ENCODE data around the gene FAM13A. TPM values are rescaled to one million over a fixed set of nuclear protein-coding genes. Genes with fewer than 3 reads are reported as not detected.

FAM13A gene
- total and polyA plus RNA-seq, 2 of the 4 experiments (the other 2 are of a cell fraction) = 13.1 to 22.0 TPM

GRCh38 chr4:88859191-88859812 is 197.7 kb downstream of the FAM13A start:
- intact Hi-C loops (cut with micrococcal nuclease) = no loop called here
- Histone ChIP-seq H2AFZ (replicated peaks; ENCODE audit: low read length, poor library complexity) (no peak overlapping the region), H3K56ac (ENCODE audit: extremely low read depth, insufficient read depth, low read length) (no peak overlapping the region), H3K4ac (ENCODE audit: low read depth, low read length) (peak overlapping the region; percentile 2; the same call in 1 of the 2 replicates), H2AK9ac (replicated peaks; ENCODE audit: low read depth, low read length, poor library complexity) (no peak overlapping the region), H3K9me1 (ENCODE audit: insufficient read depth, low read length) (no peaks in the 10 kb centered on the region; the same call in 1 of the 2 replicates), H4K5ac (ENCODE audit: low read depth, low read length) (no peak overlapping the region), H2BK120ac (ENCODE audit: low read depth, low read length) (no peak overlapping the region), H2AK5ac (ENCODE audit: low read depth, low read length) (0 out of 2 replicates have a peak overlapping the region, but pooled peaks have one; percentile 32), H2BK15ac (ENCODE audit: low read depth, low read length) (peak overlapping the region; percentile 46; the same call in 2 of the 3 replicates), H3K23ac (ENCODE audit: low read depth, low read length) (no peak overlapping the region), H4K91ac (ENCODE audit: insufficient read depth, low read depth, low read length) (no peak overlapping the region), H3K14ac (replicated peaks; ENCODE audit: low read depth, low read length) (no peak overlapping the region), H3K79me1 (ENCODE audit: low read depth in 1 of 2, low read length in 2 of 2) (no peaks in the 10 kb centered on the region), H3K4me2 (ENCODE audit: low read depth, low read length) (no peak overlapping the region), H3K36me3 (ENCODE audit: control insufficient read depth, insufficient read depth, low read length) (no peaks in the 10 kb centered on the region), H3K9me3 (ENCODE audit: control insufficient read depth, insufficient read depth, low read length) (no peaks in the 10 kb centered on the region), H2BK5ac (ENCODE audit: low read depth, low read length, poor library complexity, severe bottlenecking) (no peak overlapping the region), H3K18ac (ENCODE audit: low read depth, low read length) (peak overlapping the region; percentile 11), H3K4me3 (ENCODE audit: insufficient read depth, low read depth, low read length) (no peak overlapping the region), H2BK20ac (ENCODE audit: low read depth, low read length) (no peak overlapping the region), H3K4me1 (ENCODE audit: control insufficient read depth, insufficient read depth, low read length) (peaks cover 15% of the 10 kb centered on the region), H4K20me1 (ENCODE audit: insufficient read depth, low read length) (no peaks in the 10 kb centered on the region), H3K27ac (ENCODE audit: insufficient read depth, low read length) (no peak overlapping the region), H3K27me3 (ENCODE audit: control insufficient read depth, insufficient read depth, low read length) (no peaks in the 10 kb centered on the region), H4K8ac (ENCODE audit: low read depth in 2 of 2, low read length in 2 of 2) (no peak overlapping the region), H3K9ac (ENCODE audit: low read depth, low read length) (no peak overlapping the region)
- CTCF ChIA-PET = no interaction called here
- WGBS, 2 experiments (ENCODE audit: extremely low coverage in 2 of 2, insufficient read length in 1 of 2) = 94% methylated on average over 2 of the region's 3 CpGs; no CpG with 5 or more reads in 1 of the 2 experiments
- dilution Hi-C loops (cut with HindIII; ENCODE audit: low sequenced_read_pairs, unreplicated experiment) = no loop called here
- ATAC-seq (ENCODE audit: low read depth) (no peak), DNase-seq (no peak)
- TF ChIP-seq ELK1 (IDR thresholded peaks at IDR 0.05; ENCODE audit: borderline replicate concordance, low read depth, low read length) = no peak
- TF ChIP-seq RCOR1 (IDR thresholded peaks at IDR 0.05; ENCODE audit: insufficient replicate concordance, low read length) = no peak
- no peak for TF ChIP-seq CTCF (conservative IDR thresholded peaks at IDR 0.05; ENCODE audit: low read depth, low read length)
- TF ChIP-seq POLR2A (IDR thresholded peaks at IDR 0.05; ENCODE audit: low read depth, low read length) = no peak
- TF ChIP-seq BHLHE40 (IDR thresholded peaks at IDR 0.05; ENCODE audit: low read depth, low read length) = no peak
- no peak for TF ChIP-seq MAZ (IDR thresholded peaks at IDR 0.05; ENCODE audit: borderline replicate concordance, low read depth, low read length)
- no peak for TF ChIP-seq CHD1 (IDR thresholded peaks at IDR 0.05; ENCODE audit: low read depth, low read length)
- no peak for TF ChIP-seq MXI1 (IDR thresholded peaks at IDR 0.05; ENCODE audit: borderline replicate concordance, low read depth, low read length)
- in situ Hi-C loops (cut with MboI; ENCODE audit: low sequenced_read_pairs) = no loop called here
- POLR2A ChIA-PET (ENCODE audit: unreplicated experiment) = no interaction called here
- BruUV-seq (replicated peaks) = no TSS peak

All from IMR-90 (cell line).